Caco-2 (cell line): ENCODE results near the gene MEPE. TPM values are rescaled to one million over a fixed set of nuclear protein-coding genes. Genes with fewer than 3 reads are reported as not detected.

Experiments
- BruUV-seq: library from RNA; stranded (reverse); fragments of 400-500 nt; replicated peaks from 2 replicates; lab custom pipeline; 2021; lab: Mats Ljungman, UMichigan
- CTCF ChIA-PET: fragments of 300-600 bp; sonication (Branson Sonifier 250); formaldehyde crosslinking; loops from one replicate; lab custom pipeline; 2022; ENCODE audit warnings: antibody characterized with exemption; lab: Charles Lee
- POLR2A ChIA-PET: fragments of 300-600 bp; sonication (Branson Sonifier 250); formaldehyde crosslinking; loops from one replicate; lab custom pipeline; 2022; ENCODE audit warnings: antibody characterized with exemption; lab: Charles Lee
- DNase-seq, 2 experiments: peaks; one replicate each; pipeline versions ENCODE4 v3.0.0 to v3.0.0-alpha.2; 2020 to 2022
- H3K27me3 ChIP-seq: replicated peaks from 2 replicates; pipeline ENCODE4 v1.6.0; 2011; ENCODE audit warnings: low read length; ENCODE audit not compliant: control insufficient read depth, insufficient read depth
- H3K36me3 ChIP-seq: 2 replicates; pipeline ENCODE4 v1.5.1; 2011; ENCODE audit warnings: low read length; ENCODE audit not compliant: control insufficient read depth, insufficient read depth
- H3K4me1 ChIP-seq: fragments of 250-450 bp; sonication (Bioruptor Pico); 2 replicates; pipeline ENCODE4 v1.5.1; 2020; ENCODE audit warnings: mild to moderate bottlenecking
- H3K4me3 ChIP-seq: 2 replicates; pipeline ENCODE4 v1.5.1; 2011; ENCODE audit warnings: low read depth, mild to moderate bottlenecking, control low read depth, low read length
- H3K9me3 ChIP-seq: fragments of 250-450 bp; sonication (Bioruptor Pico); 2 replicates; pipeline ENCODE4 v1.5.1; 2020; ENCODE audit warnings: mild to moderate bottlenecking, moderate library complexity
- H3K27ac Mint-ChIP-seq: one replicate; pipeline ENCODE4 v1.8.0; 2022; ENCODE audit warnings: mixed read lengths; ENCODE audit not compliant: unreplicated experiment
- H3K27me3 Mint-ChIP-seq: one replicate; pipeline ENCODE4 v1.8.0; 2022; ENCODE audit warnings: mixed read lengths; ENCODE audit not compliant: insufficient read depth, unreplicated experiment
- H3K36me3 Mint-ChIP-seq: one replicate; pipeline ENCODE4 v1.8.0; 2022; ENCODE audit warnings: mild to moderate bottlenecking, mixed read lengths; ENCODE audit not compliant: insufficient read depth, unreplicated experiment
- H3K4me1 Mint-ChIP-seq: one replicate; pipeline ENCODE4 v1.8.0; 2022; ENCODE audit warnings: low read depth, mixed read lengths; ENCODE audit not compliant: unreplicated experiment
- H3K4me3 Mint-ChIP-seq: one replicate; pipeline ENCODE4 v1.8.0; 2022; ENCODE audit warnings: mild to moderate bottlenecking, moderate library complexity, mixed read lengths; ENCODE audit not compliant: unreplicated experiment
- H3K9me3 Mint-ChIP-seq: one replicate; pipeline ENCODE4 v1.8.0; 2022; ENCODE audit warnings: mixed read lengths; ENCODE audit not compliant: unreplicated experiment
- intact Hi-C: fragments of 100-400 bp; cut with micrococcal nuclease; formaldehyde crosslinking; loops from one replicate; pipeline ENCODE4 v1.10.0; 2022; ENCODE audit not compliant: unreplicated experiment
- total RNA-seq: library from RNA; stranded (reverse); gene quantifications from 2 replicates; pipeline ENCODE4 v1.2.3, GENCODE V29; 2022
- TF ChIP-seq, protein P1 (sequence below), 2 experiments: fragments of 200-600 bp in 1 of 2; IDR thresholded peaks; 1 replicate in 1 of 2; 2 replicates in 1 of 2; pipeline versions ENCODE4 v1.5.1 to v1.8.0; 2011 to 2022; ENCODE audit warnings: antibody characterized with exemption in 1 of 2, control low read depth in 1 of 2, inconsistent platforms in 1 of 2, low read depth in 1 of 2, low read length in 1 of 2, mild to moderate bottlenecking in 1 of 2, moderate library complexity in 1 of 2; ENCODE audit not compliant: insufficient read depth in 1 of 2, severe bottlenecking in 1 of 2, unreplicated experiment in 1 of 2

MEPE gene
- total RNA-seq, 1 experiment from 2014 or later, result not detected

DNA sequence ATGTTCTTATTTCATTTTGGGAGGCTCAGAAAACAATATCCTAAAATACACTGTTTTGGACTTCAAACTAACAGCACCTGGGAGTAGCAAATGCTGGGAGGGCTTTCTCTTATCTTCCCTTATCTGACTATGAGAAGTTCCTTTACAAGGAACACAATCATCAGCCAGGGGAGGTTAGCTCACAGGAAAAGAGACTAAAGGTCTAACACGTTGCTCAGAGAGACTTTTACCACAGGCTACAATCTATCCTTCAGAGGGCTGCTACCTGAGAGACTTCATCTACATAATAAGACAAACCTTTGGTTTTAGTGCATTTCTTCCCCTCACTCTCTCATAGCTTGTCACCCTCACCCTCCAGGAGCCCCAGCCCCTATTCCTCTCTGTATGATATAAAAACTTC lies 35.8 kb downstream of the MEPE start:
- Mint-ChIP-seq H3K4me3 (no peak overlapping the region), H3K36me3 (peaks cover 14% of the 10 kb centered on the region), H3K27ac (no peak overlapping the region), H3K27me3 (no peaks in the 10 kb centered on the region), H3K9me3 (peaks cover 31% of the 10 kb centered on the region), H3K4me1 (peaks cover 20% of the 10 kb centered on the region)
- TF ChIP-seq, protein P1, sequence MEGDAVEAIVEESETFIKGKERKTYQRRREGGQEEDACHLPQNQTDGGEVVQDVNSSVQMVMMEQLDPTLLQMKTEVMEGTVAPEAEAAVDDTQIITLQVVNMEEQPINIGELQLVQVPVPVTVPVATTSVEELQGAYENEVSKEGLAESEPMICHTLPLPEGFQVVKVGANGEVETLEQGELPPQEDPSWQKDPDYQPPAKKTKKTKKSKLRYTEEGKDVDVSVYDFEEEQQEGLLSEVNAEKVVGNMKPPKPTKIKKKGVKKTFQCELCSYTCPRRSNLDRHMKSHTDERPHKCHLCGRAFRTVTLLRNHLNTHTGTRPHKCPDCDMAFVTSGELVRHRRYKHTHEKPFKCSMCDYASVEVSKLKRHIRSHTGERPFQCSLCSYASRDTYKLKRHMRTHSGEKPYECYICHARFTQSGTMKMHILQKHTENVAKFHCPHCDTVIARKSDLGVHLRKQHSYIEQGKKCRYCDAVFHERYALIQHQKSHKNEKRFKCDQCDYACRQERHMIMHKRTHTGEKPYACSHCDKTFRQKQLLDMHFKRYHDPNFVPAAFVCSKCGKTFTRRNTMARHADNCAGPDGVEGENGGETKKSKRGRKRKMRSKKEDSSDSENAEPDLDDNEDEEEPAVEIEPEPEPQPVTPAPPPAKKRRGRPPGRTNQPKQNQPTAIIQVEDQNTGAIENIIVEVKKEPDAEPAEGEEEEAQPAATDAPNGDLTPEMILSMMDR (IDR thresholded peaks at IDR 0.05; ENCODE audit: insufficient read depth in 1 of 2, low read depth in 1 of 2, low read length in 1 of 2, severe bottlenecking in 1 of 2, unreplicated experiment in 1 of 2), result no peak
- DNase-seq, result no peak
- ChIA-PET CTCF (no interaction called here), POLR2A (no interaction called here)
- intact Hi-C loops, result no loop called here
- Histone ChIP-seq H3K27me3 (no peaks in the 10 kb centered on the region), H3K4me1 (peaks cover 28% of the 10 kb centered on the region), H3K9me3 (peaks cover 43% of the 10 kb centered on the region), H3K36me3 (no peaks in the 10 kb centered on the region), H3K4me3 (no peak overlapping the region)
- no TSS peak for BruUV-seq

GRCh38 chr4:87872028-87872427 lies 39.3 kb downstream of the MEPE start:
- TF ChIP-seq, protein P1 (IDR thresholded peaks at IDR 0.05; ENCODE audit: insufficient read depth in 1 of 2, low read depth in 1 of 2, low read length in 1 of 2, severe bottlenecking in 1 of 2, unreplicated experiment in 1 of 2), result no peak
- H3K4me1 ChIP-seq, result peaks cover 5% of the 10 kb centered on the region
- no peak for DNase-seq
- no peak overlapping the region for H3K27ac Mint-ChIP-seq
- intact Hi-C loops, result no loop called here
- H3K27me3 ChIP-seq, result no peaks in the 10 kb centered on the region
- no peak overlapping the region for H3K4me3 ChIP-seq
- H3K36me3 Mint-ChIP-seq, result no peaks in the 10 kb centered on the region
- ChIA-PET CTCF (interaction anchor here (0.6 kb wide), 1 partner anchor 161 kb away, joined by 6 read pairs; no protein-coding TSS in a partner anchor), POLR2A (no interaction called here)
- no peaks in the 10 kb centered on the region for H3K36me3 ChIP-seq
- H3K4me1 Mint-ChIP-seq, result peaks cover 11% of the 10 kb centered on the region
- peaks cover 18% of the 10 kb centered on the region for H3K9me3 Mint-ChIP-seq
- peaks cover 22% of the 10 kb centered on the region for H3K9me3 ChIP-seq
- no peak overlapping the region for H3K4me3 Mint-ChIP-seq
- no TSS peak for BruUV-seq
- no peaks in the 10 kb centered on the region for H3K27me3 Mint-ChIP-seq

GRCh38 chr4:87875191-87875590 lies 42.4 kb downstream of the MEPE start:
- Histone ChIP-seq H3K4me1 (no peaks in the 10 kb centered on the region), H3K27me3 (no peaks in the 10 kb centered on the region), H3K9me3 (0 out of 2 replicates have a peak, but pooled peaks cover 3% of the 10 kb centered on the region), H3K36me3 (no peaks in the 10 kb centered on the region), H3K4me3 (no peak overlapping the region)
- Mint-ChIP-seq H3K36me3 (no peaks in the 10 kb centered on the region), H3K4me3 (no peak overlapping the region), H3K27ac (no peak overlapping the region), H3K27me3 (no peaks in the 10 kb centered on the region), H3K4me1 (no peaks in the 10 kb centered on the region), H3K9me3 (peaks cover 10% of the 10 kb centered on the region)
- DNase-seq, result no peak
- intact Hi-C loops, result no loop called here
- TF ChIP-seq, protein P1 (IDR thresholded peaks at IDR 0.05; ENCODE audit: insufficient read depth in 1 of 2, low read depth in 1 of 2, low read length in 1 of 2, severe bottlenecking in 1 of 2, unreplicated experiment in 1 of 2), result no peak
- CTCF ChIA-PET, result no interaction called here
- BruUV-seq, result no TSS peak
- POLR2A ChIA-PET, result no interaction called here
